H1 (cell line): ENCODE data around the gene RAMACL. TPM values are rescaled to one million over a fixed set of nuclear protein-coding genes. Genes with fewer than 3 reads are reported as not detected.

Source experiments
- CTCF ChIA-PET: fragments of 300-600 bp; sonication (Branson Sonifier 250); formaldehyde crosslinking; loops from one replicate; lab custom pipeline; 2021; ENCODE audit not compliant: partially characterized antibody; lab: Charles Lee
- POLR2A ChIA-PET: fragments of 300-600 bp; sonication (Branson Sonifier 250); formaldehyde crosslinking; loops from one replicate; lab custom pipeline; 2021; ENCODE audit warnings: inconsistent platforms; ENCODE audit not compliant: partially characterized antibody; lab: Charles Lee
- DNase-seq, 2 experiments: peaks; one replicate each; pipeline versions ENCODE4 v3.0.0 to v3.0.0-alpha.2; 2010 to 2022; ENCODE audit warnings: low spot score in 2 of 2, low read depth in 1 of 2, mixed read lengths in 1 of 2
- FAIRE-seq: peaks from 2 replicates; lab custom pipeline; 2011; peaks lifted over from hg19 to GRCh38; lab: Jason Lieb, UNC
- H2AFZ ChIP-seq: 2 replicates; pipeline ENCODE4 v1.8.1; 2012; ENCODE audit warnings: low read length, inconsistent platforms
- H2AK5ac ChIP-seq: 2 replicates; pipeline ENCODE4 v1.6.1; 2013; ENCODE audit warnings: low read depth, low read length
- H2BK120ac ChIP-seq: replicated peaks from 2 replicates; pipeline ENCODE3; 2013; ENCODE audit warnings: low read depth, low read length, inconsistent platforms
- H2BK12ac ChIP-seq: 2 replicates; pipeline ENCODE4 v1.6.1; 2013; ENCODE audit warnings: low read depth, low read length
- H2BK15ac ChIP-seq: 2 replicates; pipeline ENCODE4 v1.6.1; 2013; ENCODE audit warnings: low read length
- H2BK20ac ChIP-seq: 2 replicates; pipeline ENCODE4 v1.6.1; 2013; ENCODE audit warnings: low read length
- H2BK5ac ChIP-seq: 2 replicates; pipeline ENCODE4 v1.6.1; 2013; ENCODE audit warnings: low read depth, low read length
- H3K14ac ChIP-seq: 2 replicates; pipeline ENCODE4 v1.6.1; 2013; ENCODE audit warnings: inconsistent platforms; ENCODE audit not compliant: insufficient read length
- H3K18ac ChIP-seq: 2 replicates; pipeline ENCODE4 v1.6.1; 2013; ENCODE audit warnings: low read length; ENCODE audit errors: extremely low read depth
- H3K23ac ChIP-seq: 2 replicates; pipeline ENCODE4 v1.6.1; 2013; ENCODE audit warnings: inconsistent platforms; ENCODE audit not compliant: insufficient read length
- H3K23me2 ChIP-seq: 2 replicates; pipeline ENCODE4 v1.6.1; 2013; ENCODE audit warnings: low read depth, low read length
- H3K27ac ChIP-seq: 2 replicates; pipeline ENCODE4 v1.6.1; 2011; ENCODE audit warnings: low read depth, low read length, inconsistent platforms
- H3K27me3 ChIP-seq, 4 experiments: replicated peaks in 1 of 4; 1 replicate in 1 of 4; 2 replicates in 3 of 4; pipeline versions ENCODE4 v1.6.1 to v1.8.1; 2011 to 2013; ENCODE audit warnings: low read length in 3 of 4, mild to moderate bottlenecking in 3 of 4, inconsistent platforms in 2 of 4, mixed read lengths in 2 of 4, moderate library complexity in 1 of 4; ENCODE audit not compliant: control insufficient read depth in 3 of 4, insufficient read depth in 3 of 4; ENCODE audit errors: extremely low read depth in 1 of 4
- H3K36me3 ChIP-seq, 4 experiments: 2 replicates each; pipeline versions ENCODE4 v1.6.1 to v1.8.1; 2011 to 2013; ENCODE audit warnings: mild to moderate bottlenecking in 4 of 4, low read length in 3 of 4, moderate library complexity in 2 of 4, control low read depth in 1 of 4, inconsistent platforms in 1 of 4; ENCODE audit not compliant: insufficient read depth in 4 of 4, control insufficient read depth in 2 of 4
- H3K4ac ChIP-seq: replicated peaks from 2 replicates; pipeline ENCODE3; 2013; ENCODE audit warnings: low read length, low read depth, mixed read lengths, inconsistent platforms; ENCODE audit not compliant: insufficient read length
- H3K4me1 ChIP-seq, 4 experiments: replicated peaks in 1 of 4; 1 replicate in 1 of 4; 2 replicates in 3 of 4; pipeline versions ENCODE4 v1.6.1 to v1.8.1; 2011 to 2013; ENCODE audit warnings: low read length in 3 of 4, inconsistent platforms in 2 of 4, mixed read lengths in 1 of 4; ENCODE audit not compliant: insufficient read depth in 4 of 4, control insufficient read depth in 3 of 4
- H3K4me2 ChIP-seq, 2 experiments: 2 replicates each; pipeline versions ENCODE4 v1.6.1 to v1.8.1; 2011 to 2013; ENCODE audit warnings: low read depth in 2 of 2, low read length in 2 of 2, control low read depth in 1 of 2, inconsistent platforms in 1 of 2, mild to moderate bottlenecking in 1 of 2; ENCODE audit not compliant: insufficient read depth in 1 of 2
- H3K4me3 ChIP-seq, 4 experiments: fragments of 200-600, 300-600 bp in 1 of 4; sonication (generic), shearing (Covaris generic), sonication (Bioruptor Twin) in 1 of 4; 2 replicates each; pipeline versions ENCODE4 v1.5.1 to v1.8.1; 2011 to 2016; ENCODE audit warnings: low read length in 4 of 4, low read depth in 3 of 4, control low read depth in 2 of 4, inconsistent platforms in 2 of 4, mild to moderate bottlenecking in 2 of 4, mixed read lengths in 1 of 4, moderate library complexity in 1 of 4; ENCODE audit not compliant: insufficient read depth in 2 of 4; ENCODE audit errors: extremely low read depth in 1 of 4
- H3K56ac ChIP-seq: replicated peaks from 2 replicates; pipeline ENCODE3; 2013; ENCODE audit warnings: low read depth, mild to moderate bottlenecking, mixed read lengths, low read length, inconsistent platforms; ENCODE audit not compliant: insufficient read length
- H3K79me1 ChIP-seq: 2 replicates; pipeline ENCODE4 v1.6.1; 2013; ENCODE audit warnings: low read depth, low read length, control low read depth
- H3K79me2 ChIP-seq, 2 experiments: 2 replicates each; pipeline versions ENCODE4 v1.6.1 to v1.8.1; 2012 to 2013; ENCODE audit warnings: low read length in 2 of 2, mild to moderate bottlenecking in 2 of 2, inconsistent platforms in 1 of 2; ENCODE audit not compliant: insufficient read depth in 2 of 2, control insufficient read depth in 1 of 2
- H3K9ac ChIP-seq, 4 experiments: replicated peaks in 1 of 4; 1 replicate in 1 of 4; 2 replicates in 3 of 4; pipeline versions ENCODE4 v1.6.1 to v1.8.1; 2011 to 2013; ENCODE audit warnings: low read depth in 3 of 4, low read length in 3 of 4, control low read depth in 2 of 4, mild to moderate bottlenecking in 2 of 4, moderate library complexity in 2 of 4, inconsistent platforms in 1 of 4; ENCODE audit errors: extremely low read depth in 1 of 4
- H3K9me3 ChIP-seq, 2 experiments: 2 replicates each; pipeline versions ENCODE4 v1.6.1 to v1.8.1; 2012 to 2013; ENCODE audit warnings: mild to moderate bottlenecking in 2 of 2, moderate library complexity in 2 of 2, control low read depth in 1 of 2, inconsistent platforms in 1 of 2, low read depth in 1 of 2, low read length in 1 of 2, mixed read lengths in 1 of 2; ENCODE audit not compliant: insufficient read depth in 2 of 2
- H4K20me1 ChIP-seq, 2 experiments: replicated peaks in 1 of 2; 2 replicates each; pipeline versions ENCODE3 to v1.8.1; 2011 to 2013; ENCODE audit warnings: inconsistent platforms in 2 of 2, low read length in 2 of 2, mild to moderate bottlenecking in 1 of 2; ENCODE audit not compliant: insufficient read depth in 2 of 2, control insufficient read depth in 1 of 2
- H4K5ac ChIP-seq: 2 replicates; pipeline ENCODE4 v1.6.1; 2013; ENCODE audit warnings: low read length, low read depth, mixed read lengths, inconsistent platforms; ENCODE audit not compliant: insufficient read length
- H4K8ac ChIP-seq: 2 replicates; pipeline ENCODE4 v1.8.0; 2013; ENCODE audit warnings: mild to moderate bottlenecking, moderate library complexity, low read length, inconsistent platforms; ENCODE audit not compliant: insufficient read depth; ENCODE audit errors: extremely low read depth
- H4K91ac ChIP-seq: replicated peaks from 2 replicates; pipeline ENCODE3; 2013; ENCODE audit warnings: low read length, mixed read lengths, inconsistent platforms; ENCODE audit not compliant: insufficient read length
- CEBPB ChIP-seq: IDR thresholded peaks from 2 replicates; pipeline ENCODE4 v1.6.1; 2012; ENCODE audit warnings: low read depth, low read length
- CHD2 ChIP-seq: IDR thresholded peaks from 2 replicates; pipeline ENCODE4 v1.6.1; 2012; ENCODE audit warnings: low read length, improper control_type of control experiment
- CTBP2 ChIP-seq: IDR thresholded peaks from 2 replicates; pipeline ENCODE4 v1.7.0; 2011; ENCODE audit warnings: borderline replicate concordance, mild to moderate bottlenecking, moderate library complexity, mixed read lengths, low read length; ENCODE audit not compliant: insufficient read depth, insufficient read length
- EGR1 ChIP-seq: IDR thresholded peaks from 2 replicates; pipeline ENCODE4 v1.6.1; 2011; ENCODE audit warnings: low read depth, low read length, borderline replicate concordance
- EP300 ChIP-seq, 2 experiments: IDR thresholded peaks; 1 replicate in 1 of 2; 2 replicates in 1 of 2; pipeline ENCODE4 v1.6.1; 2011 to 2012; ENCODE audit warnings: low read depth in 2 of 2, low read length in 2 of 2, mild to moderate bottlenecking in 2 of 2, borderline replicate concordance in 1 of 2, inconsistent platforms in 1 of 2, moderate library complexity in 1 of 2
- HDAC2 ChIP-seq, 2 experiments: fragments of 300-600 bp in 1 of 2; sonication (generic) in 1 of 2; IDR thresholded peaks; 2 replicates each; pipeline ENCODE4 v1.6.1; 2011 to 2012; ENCODE audit warnings: low read depth in 2 of 2, low read length in 2 of 2, mild to moderate bottlenecking in 2 of 2, moderate library complexity in 2 of 2, borderline replicate concordance in 1 of 2, inconsistent platforms in 1 of 2
- KDM5A ChIP-seq: fragments of 200-600 bp; IDR thresholded peaks from 2 replicates; pipeline ENCODE4 v1.7.1; 2012; ENCODE audit warnings: mild to moderate bottlenecking, low read length, inconsistent platforms, mixed read lengths
- NRF1 ChIP-seq: IDR thresholded peaks from 2 replicates; pipeline ENCODE4 v1.6.1; 2011; ENCODE audit warnings: mild to moderate bottlenecking, low read depth, low read length, improper control_type of control experiment
- RFX5 ChIP-seq: IDR thresholded peaks from 2 replicates; pipeline ENCODE4 v1.6.1; 2011; ENCODE audit warnings: low read depth, low read length, improper control_type of control experiment, borderline replicate concordance
- SP1 ChIP-seq: IDR thresholded peaks from 2 replicates; pipeline ENCODE4 v1.6.1; 2011; ENCODE audit warnings: low read depth, low read length
- SRF ChIP-seq: IDR thresholded peaks from 2 replicates; pipeline ENCODE4 v1.6.1; 2011; ENCODE audit warnings: mild to moderate bottlenecking, low read depth, low read length, moderate library complexity
- TEAD4 ChIP-seq: IDR thresholded peaks from 2 replicates; pipeline ENCODE4 v1.6.1; 2012; ENCODE audit warnings: low read depth, low read length, inconsistent platforms, mixed read lengths
- WGBS, 2 experiments: shearing (Covaris generic) in 1 of 2; methylation state at CpG; one replicate each; pipeline versions ENCODE4 v1.1.6 to v1.1.7; 2013 to 2015; ENCODE audit warnings: low lambda C conversion rate in 2 of 2, mixed read lengths in 2 of 2, inconsistent platforms in 1 of 2, low coverage in 1 of 2, missing lambda C conversion rate in 1 of 2; ENCODE audit not compliant: insufficient replicate concordance in 2 of 2, insufficient coverage in 1 of 2, insufficient read length in 1 of 2; ENCODE audit errors: extremely low coverage in 1 of 2, missing lambda C conversion rate in 1 of 2; 5-methylcytosine and 5-hydroxymethylcytosine counted together
- polyA plus RNA-seq, 7 experiments: library from polyadenylated mRNA; depleted of rRNA in 3 of 7; stranded (reverse) in 5 of 7; unstranded in 2 of 7; fragments of >200 nt in 5 of 7; fragments of 200-250 nt in 2 of 7; gene quantifications; 1 replicate in 5 of 7; 2 replicates in 1 of 7; 4 replicates in 1 of 7; pipeline versions ENCODE4 v1.2.1 to v1.2.3, GENCODE V29; 2011 to 2013; ENCODE audit warnings: missing spikeins in 2 of 7, mixed read lengths in 2 of 7
- total RNA-seq: library from RNA; stranded (reverse); fragmentation: NEBNext Ultra II Directional; extraction: Animal tissue kit (Norgen Biotek cat#: 25700); gene quantifications from 2 replicates; pipeline ENCODE4 v1.2.1, GENCODE V29; 2021

RAMACL gene
- total and polyA plus RNA-seq, 2 of the 8 experiments (the other 6 are each of a cell fraction or from before 2014, with no cell fraction given): 0.23 to 0.97 TPM

GRCh38 chr6:166629628-166630027 lies 43.1 kb upstream of the RAMACL start:
- POLR2A ChIA-PET: interaction anchor here (0.8 kb wide), 1 partner anchor 9 kb away, joined by 3 read pairs; no protein-coding TSS in a partner anchor
- TF ChIP-seq EGR1 (no peak), EP300 (IDR thresholded peaks at IDR 0.05; ENCODE audit: borderline replicate concordance in 1 of 2, low read depth in 2 of 2, low read length in 2 of 2) (no peak), SP1 (no peak), CTBP2 (no peak), SRF (no peak), CEBPB (no peak), RFX5 (no peak), NRF1 (no peak), KDM5A (no peak), TEAD4 (no peak), CHD2 (no peak), HDAC2 (IDR thresholded peaks at IDR 0.05; ENCODE audit: borderline replicate concordance in 1 of 2, low read depth in 2 of 2, low read length in 2 of 2) (no peak)
- TF ChIP-seq, all 59 proteins: peak for 0

More at GRCh38 chr6:166629628-166630027, 43.1 kb upstream of the RAMACL start:
- no peaks in the 10 kb centered on the region for H4K20me1 ChIP-seq
- H3K23ac ChIP-seq: no peak overlapping the region
- H2AFZ ChIP-seq: no peak overlapping the region
- no peak overlapping the region; a peak in 1 of 4 replicates for H3K4me2 ChIP-seq
- H3K56ac ChIP-seq: no peak overlapping the region
- no peak overlapping the region for H3K4me3 ChIP-seq
- peaks cover 0 to 10% of the 10 kb centered on the region in 2 experiments; a peak in 2 of 4 replicates for H3K79me2 ChIP-seq
- no peak for DNase-seq
- no peak overlapping the region for H2BK20ac ChIP-seq
- no peak overlapping the region for H4K5ac ChIP-seq
- no peak overlapping the region for H3K9ac ChIP-seq
- no peak overlapping the region for H2BK15ac ChIP-seq
- no peaks in the 10 kb centered on the region for H3K79me1 ChIP-seq
- WGBS, 2 experiments: 81% methylated on average over 5 of the region's 5 CpGs; no CpG with 5 or more reads in 1 of the 2 experiments
- H3K23me2 ChIP-seq: peaks cover 7% of the 10 kb centered on the region
- no peak overlapping the region for H2BK5ac ChIP-seq
- H3K18ac ChIP-seq: no peak overlapping the region
- H4K91ac ChIP-seq: no peak overlapping the region
- H2BK12ac ChIP-seq: no peak overlapping the region
- H3K4me1 ChIP-seq: peaks cover 3 to 14% (median 9%) of the 10 kb centered on the region in 4 experiments; a peak in 6 of 7 replicates
- H2AK5ac ChIP-seq: peak overlapping the region; percentile 34; the same call in 1 of the 2 replicates
- H3K9me3 ChIP-seq: no peaks in the 10 kb centered on the region
- no peak overlapping the region for H3K27ac ChIP-seq
- no peak overlapping the region for H4K8ac ChIP-seq
- H3K36me3 ChIP-seq: no peaks in the 10 kb centered on the region
- H3K27me3 ChIP-seq: peaks cover 0 to 31% (median 15%) of the 10 kb centered on the region in 4 experiments; a peak in 6 of 7 replicates
- no peak overlapping the region for H3K14ac ChIP-seq
- H2BK120ac ChIP-seq: no peak overlapping the region
- H3K4ac ChIP-seq: no peak overlapping the region
- no peak for FAIRE-seq
- CTCF ChIA-PET: interaction anchor here (0.6 to 0.8 kb wide), 2 partner anchors 47 to 318 kb away, joined by 3 read pairs; no protein-coding TSS in a partner anchor
